Hematopoietic multipotent progenitor cell treated with erythropoietin and hydrocortisone succinate and interleukin-3 and kit ligand, for 8 days (in vitro differentiated cells): Measurements from ENCODE around the gene PSMA6.
A peak's percentile ranks its signal among the peaks of the same experiment; 100 is the strongest.
"Not testable (repeated sequence)": the region's sequence is repeated elsewhere in the genome, so short reads cannot be mapped to it uniquely, and the experiment has no call there.

Experiments used
- DNase-seq: peaks from one replicate; pipeline ENCODE4 v3.0.0-alpha.2; 2015

The PSMA6 gene

GRCh38 chr14:35346738-35347322 lies 54.6 kb downstream of the PSMA6 start:
- no peak for DNase-seq

GRCh38 chr14:35347323-35348043 lies 55.3 kb downstream of the PSMA6 start:
- no peak for DNase-seq

- DNase-seq = not testable (repeated sequence)
Measured at GRCh38 chr14:35348044-35348380, 55.8 kb downstream of the PSMA6 start.

- DNase-seq = no peak
Measured at GRCh38 chr14:35349496-35350365, 57.5 kb downstream of the PSMA6 start.

- no peak for DNase-seq
Measured at GRCh38 chr14:35351497-35351896, 59.3 kb downstream of the PSMA6 start.

- DNase-seq = no peak
Measured at GRCh38 chr14:35351897-35352273, 59.7 kb downstream of the PSMA6 start.

- DNase-seq = no peak
Measured at GRCh38 chr14:35352274-35353233, 60.4 kb downstream of the PSMA6 start.

- no peak for DNase-seq
Measured at GRCh38 chr14:35353409-35354172, 61.4 kb downstream of the PSMA6 start.

GRCh38 chr14:35355235-35355634 lies 63.1 kb downstream of the PSMA6 start:
- not testable (repeated sequence) for DNase-seq

- no peak for DNase-seq
Measured at GRCh38 chr14:35355981-35356841, 64.0 kb downstream of the PSMA6 start.

- DNase-seq = not testable (repeated sequence)
Measured at GRCh38 chr14:35359655-35360054, 67.5 kb downstream of the PSMA6 start.

- DNase-seq = no peak
Measured at GRCh38 chr14:35361141-35361480, 68.9 kb downstream of the PSMA6 start.

- no peak for DNase-seq
Measured at GRCh38 chr14:35362450-35362849, 70.3 kb downstream of the PSMA6 start.

- no peak for DNase-seq
Measured at GRCh38 chr14:35362911-35363374, 70.8 kb downstream of the PSMA6 start.

- peak; percentile 72 for DNase-seq
Measured at GRCh38 chr14:35365130-35366055, 73.2 kb downstream of the PSMA6 start.

- DNase-seq = peak; percentile 24
Measured at GRCh38 chr14:35366056-35366451, 73.9 kb downstream of the PSMA6 start.

- no peak for DNase-seq
Measured at GRCh38 chr14:35366521-35366976, 74.4 kb downstream of the PSMA6 start.

GRCh38 chr14:35367056-35367372 lies 74.8 kb downstream of the PSMA6 start:
- no peak for DNase-seq
